Stimulated activated CD8-positive, alpha-beta memory T cell treated with anti-CD3 and anti-CD28 coated beads, Interleukin-12 subunit alpha, Interleukin-12 subunit beta, amount 100 ng/mL, for 24 hours (primary cell): ENCODE measurements around the gene SPDYE6.
"Not testable (repeated sequence)": the region's sequence is repeated elsewhere in the genome, so short reads cannot be mapped to it uniquely, and the experiment has no call there.

Source experiments
- DNase-seq: peaks from one replicate; pipeline ENCODE4 v3.0.0-alpha.2; 2020; ENCODE audit errors: extremely low read depth

The SPDYE6 gene

DNA sequence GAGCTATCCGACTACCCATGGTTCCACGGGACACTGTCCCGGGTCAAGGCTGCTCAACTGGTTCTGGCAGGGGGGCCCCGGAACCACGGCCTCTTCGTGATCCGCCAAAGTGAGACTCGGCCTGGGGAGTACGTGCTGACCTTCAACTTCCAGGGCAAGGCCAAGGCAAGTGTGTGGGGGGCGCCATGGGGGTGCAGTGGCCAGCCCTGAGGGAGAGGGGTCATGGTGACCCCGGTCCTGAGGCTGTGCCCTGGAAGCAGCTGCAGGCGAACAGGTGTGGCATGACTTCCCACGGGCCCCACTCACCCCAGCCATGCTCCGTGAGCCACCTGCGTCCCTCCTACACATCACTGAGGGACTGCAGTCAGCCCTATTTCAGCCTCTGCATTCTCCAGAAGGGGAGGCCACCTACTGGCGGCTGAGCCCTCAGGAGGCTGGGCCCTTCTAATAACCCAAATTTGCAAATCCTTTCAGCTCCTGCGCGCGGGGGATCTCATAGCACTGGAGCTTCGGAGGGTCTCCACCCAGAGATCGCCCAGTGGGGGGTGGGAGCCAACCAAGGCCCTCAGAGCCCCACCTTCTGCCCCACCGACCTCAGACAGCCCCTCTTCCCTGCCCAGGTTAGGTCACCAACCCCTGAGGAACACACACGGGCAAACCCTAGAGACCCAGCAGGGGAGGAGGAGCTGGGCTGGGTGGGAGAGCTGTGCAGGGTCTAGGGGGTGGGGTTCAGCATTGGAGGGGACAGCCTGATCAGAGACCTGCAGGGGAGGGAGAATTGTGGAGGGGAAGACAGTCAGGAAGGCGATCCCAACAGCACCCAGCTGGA lies 38.8 kb downstream of the SPDYE6 start:
- no peak for DNase-seq

DNA sequence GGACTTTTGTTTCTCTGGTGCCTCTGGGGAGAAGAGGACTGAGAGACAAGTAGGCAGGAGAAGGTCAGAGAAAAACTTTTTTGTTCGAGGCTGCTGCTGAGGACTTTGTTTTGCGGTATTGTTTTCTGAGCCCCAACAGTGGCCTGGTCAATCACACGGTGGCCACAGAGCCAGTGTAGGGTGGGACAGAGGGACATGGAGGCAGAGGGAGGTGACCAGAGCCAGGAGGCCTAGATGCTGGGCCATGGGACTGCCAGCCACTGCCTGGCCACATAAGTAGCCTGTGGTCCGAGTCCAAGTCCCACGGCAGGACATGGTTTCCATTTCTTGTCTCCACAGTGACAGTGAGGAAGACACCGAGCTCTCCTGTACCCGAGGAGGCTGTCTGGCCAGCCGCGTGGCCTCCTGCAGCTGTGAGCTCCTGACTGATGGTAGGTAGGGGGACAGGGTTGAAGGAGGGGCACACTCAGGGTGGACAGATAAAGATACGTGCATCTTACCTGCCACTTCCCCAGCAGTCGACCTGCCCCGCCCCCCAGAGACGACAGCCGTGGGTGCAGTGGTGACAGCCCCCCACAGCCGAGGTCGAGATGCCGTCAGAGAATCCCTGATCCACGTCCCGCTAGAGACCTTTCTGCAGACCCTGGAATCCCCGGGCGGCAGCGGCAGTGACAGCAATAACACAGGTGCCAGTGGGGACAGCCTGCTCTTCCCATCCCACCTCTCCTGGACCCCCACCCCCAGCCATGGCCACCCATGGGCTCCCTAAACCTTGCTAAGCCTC lies 42.1 kb downstream of the SPDYE6 start:
- DNase-seq: no peak

DNA sequence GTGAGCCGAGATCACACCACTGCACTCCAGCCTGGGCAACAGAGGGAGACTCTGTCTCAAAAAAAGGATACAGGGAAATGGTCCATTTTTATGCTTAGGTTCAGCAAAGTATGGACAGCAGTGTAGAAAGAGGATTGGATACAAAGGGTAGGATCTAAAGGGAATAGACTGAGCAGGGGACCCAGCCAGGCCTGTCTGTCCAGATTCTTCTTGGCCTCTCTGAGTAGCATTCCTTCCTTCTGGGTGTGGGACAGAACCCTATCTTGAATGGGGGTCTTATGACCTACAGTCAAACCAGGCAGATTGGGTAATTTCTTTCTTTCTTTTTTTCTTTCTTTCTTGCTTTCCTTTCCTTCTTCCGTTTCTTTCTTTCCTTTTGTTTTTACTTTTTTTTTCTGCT lies 43.9 kb downstream of the SPDYE6 start:
- DNase-seq: no peak

DNA sequence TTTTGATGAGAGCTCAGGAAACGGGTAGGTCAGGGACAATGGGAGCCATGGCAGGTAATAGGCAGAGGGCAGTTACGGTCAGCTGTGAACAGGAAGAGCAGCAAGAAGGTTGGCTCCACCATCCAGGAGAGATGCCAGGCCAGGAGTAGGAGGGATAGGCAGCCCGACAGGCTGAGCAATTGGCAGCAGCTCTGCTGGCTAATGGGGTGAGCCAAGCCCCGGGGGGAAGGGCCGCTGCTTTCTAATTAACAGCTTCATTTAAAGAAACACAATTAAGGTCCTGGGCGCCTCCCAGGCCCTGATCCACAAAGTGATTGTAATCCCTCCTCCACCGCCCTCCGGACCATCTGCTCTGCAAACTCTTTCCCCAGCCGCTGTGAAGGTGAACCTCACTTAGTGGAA lies 45.8 kb downstream of the SPDYE6 start:
- DNase-seq: no peak

DNA sequence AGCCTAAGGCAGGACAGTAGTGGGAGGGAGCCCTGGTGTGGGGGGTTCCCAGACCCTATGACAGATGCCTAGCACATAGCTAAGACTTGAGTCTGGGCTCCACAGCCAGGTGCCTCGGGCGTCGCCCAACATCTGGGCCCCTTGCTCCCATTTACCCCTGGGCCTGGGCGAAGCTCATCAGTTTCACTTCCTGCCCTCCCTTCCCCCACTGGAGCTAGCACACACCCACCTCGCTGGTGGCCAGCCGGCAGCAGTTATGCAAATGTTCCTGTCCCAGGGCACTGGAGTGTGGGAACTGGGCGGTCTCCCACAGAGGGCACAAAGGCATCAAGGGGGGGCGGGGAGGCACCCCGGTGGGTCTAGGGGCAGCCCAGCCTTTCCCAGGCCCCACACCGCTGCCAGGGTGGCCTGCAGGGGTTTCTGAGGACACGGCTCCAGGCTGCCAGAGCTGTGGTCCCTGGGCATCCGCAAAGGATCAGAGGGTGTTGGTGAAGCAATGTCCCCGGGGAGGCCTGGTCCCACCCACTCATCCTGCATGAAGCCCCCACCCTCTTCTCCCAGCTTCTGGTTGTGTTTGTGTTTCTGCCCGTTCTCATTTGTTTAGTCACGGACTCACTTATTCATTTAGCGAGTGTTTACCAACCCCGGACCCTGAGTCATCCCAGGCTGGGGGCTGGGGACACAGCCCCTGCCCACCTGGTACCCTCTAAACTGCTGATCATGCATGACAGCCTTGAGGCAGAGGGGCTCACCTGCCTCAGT lies 49.1 kb downstream of the SPDYE6 start:
- DNase-seq: no peak

DNA sequence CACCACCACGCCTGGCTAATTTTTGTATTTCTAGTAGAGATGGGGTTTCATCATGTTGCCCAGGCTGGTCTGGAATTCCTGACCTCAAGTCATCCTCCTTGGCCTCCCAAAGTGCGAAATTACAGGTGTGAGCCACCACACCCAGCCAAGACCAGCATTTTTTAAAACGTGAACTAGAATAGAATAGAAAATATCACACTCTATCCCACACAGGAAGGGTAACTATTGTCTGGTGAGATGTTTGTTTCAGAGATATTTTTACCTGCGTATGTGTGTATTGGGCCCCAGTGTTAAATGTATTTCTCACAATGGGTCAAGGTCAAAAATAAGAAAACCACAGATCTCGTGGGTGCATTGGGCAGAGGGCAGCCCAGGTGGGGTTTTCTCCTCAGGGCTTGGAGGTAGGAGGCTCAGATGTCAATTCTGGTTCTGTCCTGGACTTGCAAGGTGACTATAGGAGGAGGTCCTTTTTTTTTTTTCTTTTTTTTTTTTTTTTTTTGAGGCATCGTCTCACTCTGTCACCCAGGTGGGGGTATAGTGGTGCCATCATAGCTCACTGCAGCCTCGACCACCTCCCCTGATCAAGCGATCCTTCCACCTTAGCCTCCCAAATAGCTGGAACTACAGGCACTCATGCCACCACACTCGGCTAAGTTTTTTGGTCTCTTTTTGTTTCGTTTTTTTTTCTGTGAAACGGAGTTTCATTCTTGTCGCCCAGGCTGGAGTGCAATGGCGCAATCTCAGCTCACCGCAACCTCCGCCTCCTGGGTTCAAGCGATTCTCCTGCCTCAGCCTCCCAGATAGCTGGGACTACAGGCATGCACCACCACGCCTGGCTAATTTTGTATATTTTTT lies 50.6 kb downstream of the SPDYE6 start:
- no peak for DNase-seq

DNA sequence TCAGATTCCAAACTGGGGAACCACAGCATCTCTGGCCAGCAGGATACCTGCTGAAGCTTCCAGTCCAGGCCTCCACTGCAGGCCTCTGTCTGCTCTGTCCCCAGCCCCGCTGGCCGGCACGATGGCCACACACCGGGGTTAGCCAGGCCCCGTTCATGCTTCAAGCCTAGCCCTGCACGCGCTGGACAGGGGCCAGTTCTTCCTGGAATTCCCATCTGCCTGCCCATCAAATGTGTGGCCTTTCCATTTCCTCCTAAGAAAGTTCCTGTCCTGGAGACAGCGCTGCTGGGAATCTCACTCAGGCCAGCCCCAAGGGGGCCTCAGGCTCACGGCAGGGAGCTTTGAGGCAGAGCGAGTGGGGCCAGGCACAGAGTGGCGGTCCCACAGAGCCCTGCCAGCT lies 51.6 kb downstream of the SPDYE6 start:
- DNase-seq: no peak

DNA sequence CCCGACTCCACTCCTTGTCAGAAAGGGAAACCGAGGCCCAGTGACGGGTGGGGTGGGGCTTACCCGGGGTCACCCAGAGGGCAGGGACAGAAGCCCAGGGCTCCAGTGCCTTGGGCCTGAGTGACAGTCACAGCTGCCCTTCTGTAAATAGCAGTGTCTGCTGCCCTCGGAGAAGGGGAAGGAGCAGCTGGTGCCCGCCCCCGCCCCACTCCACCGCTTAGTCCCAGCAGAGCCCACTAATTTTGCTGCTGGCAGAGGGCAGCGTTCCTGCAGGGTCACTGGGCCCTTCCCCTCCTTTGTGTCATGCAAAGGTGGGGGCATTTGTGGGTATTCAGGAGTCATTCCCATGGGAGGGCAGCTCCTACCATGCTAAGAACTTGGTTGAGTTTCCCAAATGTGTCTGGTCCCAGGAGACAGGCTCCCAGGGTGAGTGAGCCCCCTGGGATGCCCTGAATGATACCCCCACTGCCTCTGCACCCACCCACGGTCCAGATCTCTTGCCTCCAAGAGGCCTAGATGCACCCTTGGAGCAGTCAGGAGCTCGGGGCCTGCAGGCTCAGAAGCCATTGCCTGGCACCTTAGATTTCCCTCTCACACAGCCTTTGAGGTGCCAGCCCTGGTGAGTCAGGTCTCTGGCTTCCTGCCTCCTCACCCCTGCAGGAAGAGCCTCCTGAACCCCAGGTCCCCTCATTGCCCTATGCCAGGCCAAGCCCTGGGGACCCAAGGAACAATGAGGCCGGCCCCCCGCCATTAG lies 52.4 kb downstream of the SPDYE6 start:
- DNase-seq: no peak

DNA sequence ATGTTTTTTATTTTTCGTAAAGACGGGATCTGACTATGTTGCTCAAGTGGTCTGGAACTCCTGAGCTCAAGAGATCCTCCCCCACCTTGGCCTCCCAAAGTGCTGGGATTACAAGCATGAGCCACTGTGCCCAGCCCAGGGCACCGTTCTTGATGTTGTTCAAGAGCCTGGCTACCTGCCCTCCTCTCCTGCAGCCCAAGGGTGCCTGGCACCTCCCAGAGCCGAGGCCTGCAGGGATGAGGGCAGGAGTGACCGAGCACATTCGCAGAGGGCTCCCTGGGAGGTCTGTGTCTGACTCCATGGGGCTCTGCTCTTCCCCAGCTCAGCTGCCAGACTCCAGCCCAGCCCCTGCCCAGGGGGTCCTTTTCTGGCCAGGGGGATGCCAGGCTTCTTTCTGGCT lies 54.2 kb downstream of the SPDYE6 start:
- no peak for DNase-seq

DNA sequence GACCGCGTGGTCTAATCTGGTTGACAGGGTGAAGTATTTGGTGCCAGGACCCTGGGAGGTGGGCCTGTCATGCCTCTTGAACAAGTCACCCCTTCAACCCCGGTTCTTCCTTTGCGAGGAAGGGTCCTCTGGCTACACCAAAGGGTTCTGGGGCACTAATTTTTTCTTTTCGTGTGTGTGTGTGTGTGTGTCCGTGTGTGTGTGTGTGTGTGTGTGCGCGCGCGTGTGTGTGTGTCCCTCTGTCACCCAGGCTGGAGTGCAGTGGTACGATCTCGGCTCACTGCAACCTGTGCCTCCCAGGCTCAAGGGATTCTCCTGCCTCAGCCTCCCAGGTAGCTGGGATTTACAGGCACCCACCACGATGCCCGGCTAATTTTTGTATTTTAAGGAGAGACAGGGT lies 54.9 kb downstream of the SPDYE6 start:
- not testable (repeated sequence) for DNase-seq

DNA sequence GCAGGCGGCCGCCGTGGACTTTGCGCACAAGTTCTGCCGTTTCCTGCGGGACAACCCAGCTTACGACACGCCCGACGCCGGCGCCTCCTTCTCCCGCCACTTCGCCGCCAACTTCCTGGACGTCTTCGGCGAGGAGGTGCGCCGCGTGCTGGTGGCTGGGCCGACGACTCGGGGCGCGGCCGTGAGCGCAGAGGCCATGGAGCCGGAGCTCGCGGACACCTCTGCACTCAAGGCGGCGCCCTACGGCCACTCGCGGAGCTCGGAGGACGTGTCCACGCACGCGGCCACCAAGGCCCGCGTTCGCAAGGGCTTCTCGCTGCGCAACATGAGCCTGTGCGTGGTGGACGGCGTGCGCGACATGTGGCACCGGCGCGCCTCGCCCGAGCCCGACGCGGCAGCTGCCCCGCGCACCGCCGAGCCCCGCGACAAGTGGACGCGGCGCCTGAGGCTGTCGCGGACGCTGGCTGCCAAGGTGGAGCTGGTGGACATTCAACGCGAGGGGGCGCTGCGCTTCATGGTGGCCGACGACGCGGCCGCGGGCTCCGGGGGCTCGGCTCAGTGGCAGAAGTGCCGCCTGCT lies 55.5 kb downstream of the SPDYE6 start:
- no peak for DNase-seq

DNA sequence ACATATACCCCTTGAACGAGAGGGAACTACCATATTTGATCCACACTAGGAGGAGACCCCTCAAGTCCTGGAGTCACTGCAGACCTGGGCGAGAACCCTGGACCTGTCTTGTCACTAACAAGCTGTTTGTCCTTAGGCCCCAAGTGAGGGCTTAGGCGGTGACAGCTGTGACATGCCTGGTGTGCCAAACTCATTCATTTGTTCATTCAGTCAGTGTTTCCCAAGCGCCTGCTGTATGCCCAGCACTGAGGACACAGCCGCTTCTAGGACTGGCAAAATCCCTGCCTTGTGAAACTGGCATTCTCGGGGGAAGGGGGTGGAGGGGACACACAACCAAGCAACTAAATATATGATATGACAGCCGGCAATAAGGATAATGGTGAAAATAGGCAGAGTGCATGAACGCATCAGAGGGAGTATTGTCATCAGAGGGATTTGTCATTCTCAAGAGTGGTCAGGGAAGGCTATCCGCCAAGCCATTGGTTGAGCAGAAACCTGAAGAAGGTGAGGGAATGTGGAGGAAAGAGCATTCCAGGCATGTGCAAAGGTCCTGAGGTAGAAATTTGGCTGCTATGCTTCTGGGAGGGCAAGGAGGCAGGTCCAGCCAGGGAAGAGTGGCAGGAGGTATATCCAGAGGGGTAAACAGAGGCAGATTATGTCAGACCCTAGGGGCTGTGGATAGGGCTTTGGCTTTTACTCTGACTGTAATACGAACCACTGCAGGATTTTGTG lies 58.6 kb downstream of the SPDYE6 start:
- DNase-seq: no peak

DNA sequence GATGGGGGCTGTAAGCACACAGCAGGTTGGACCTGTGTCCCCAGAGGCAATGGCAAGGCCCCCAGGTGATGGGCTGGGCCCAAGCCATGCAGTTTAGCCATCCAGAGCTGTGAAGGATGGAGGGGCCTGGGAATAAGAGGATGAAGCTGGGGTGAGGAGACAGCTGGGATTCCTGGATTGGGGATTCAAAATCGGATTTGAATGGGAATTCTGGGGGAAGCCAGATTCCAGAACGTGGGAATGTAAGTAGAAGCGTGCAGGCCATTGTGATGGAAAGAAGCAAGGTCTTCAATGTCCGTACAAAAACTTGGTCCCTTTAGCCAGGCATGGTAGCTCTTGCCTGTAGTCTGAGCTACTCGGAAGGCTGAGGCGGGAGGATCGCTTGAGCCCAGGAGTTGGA lies 59.7 kb downstream of the SPDYE6 start:
- DNase-seq: no peak

DNA sequence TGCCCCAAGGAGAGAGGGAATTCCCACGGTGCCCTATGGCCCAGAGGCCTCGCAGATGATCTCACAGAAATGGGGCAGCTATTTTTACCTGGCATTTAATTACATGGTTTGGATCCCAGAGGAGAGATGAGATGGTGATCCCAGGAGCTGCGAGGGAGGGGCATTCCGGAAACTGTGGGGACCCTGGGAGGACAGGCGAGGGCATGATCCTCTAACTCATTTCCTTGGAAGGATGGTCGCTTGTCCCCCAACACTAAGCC lies 60.1 kb downstream of the SPDYE6 start:
- DNase-seq: no peak
